Measurements from ENCODE around the gene PRR5L.

Gene PRR5L

GRCh38 chr11:36450110-36450572 lies 154.1 kb downstream of the PRR5L start:
- no peaks in the 10 kb centered on the region for H3K79me2 ChIP-seq (ENCODE audit: low read length)
- TF ChIP-seq EZH2phosphoT487 (IDR thresholded peaks at IDR 0.05; ENCODE audit: low read depth) = no peak
- no peak for TF ChIP-seq CTCF (IDR thresholded peaks at IDR 0.05; ENCODE audit: low read depth, low read length)
- peak overlapping the region; percentile 47; the same call in 1 of the 2 replicates for H2AFZ ChIP-seq (ENCODE audit: low read depth, low read length)
- no peaks in the 10 kb centered on the region for H3K36me3 ChIP-seq (replicated peaks; ENCODE audit: low read depth, low read length)
- H3K27me3 ChIP-seq (ENCODE audit: low read depth, low read length) = no peaks in the 10 kb centered on the region
- no peak overlapping the region; the same call in 1 of the 2 replicates for H3K9ac ChIP-seq (ENCODE audit: low read length)
- peaks cover 21% of the 10 kb centered on the region for H3K4me1 ChIP-seq (ENCODE audit: low read length)
- no peaks in the 10 kb centered on the region for H3K9me3 ChIP-seq (ENCODE audit: insufficient read depth, low read length)
- H3K27ac ChIP-seq (ENCODE audit: low read length) = no peak overlapping the region
- peak overlapping the region; percentile 53 for H3K4me3 ChIP-seq (ENCODE audit: low read length)
- peak overlapping the region; percentile 56 for H3K4me2 ChIP-seq (ENCODE audit: low read length)
- H4K20me1 ChIP-seq (ENCODE audit: insufficient read depth, low read length) = no peaks in the 10 kb centered on the region

- no peaks in the 10 kb centered on the region for H4K20me1 ChIP-seq (ENCODE audit: insufficient read depth, low read length)
- H3K79me2 ChIP-seq (ENCODE audit: low read length) = no peaks in the 10 kb centered on the region
- peaks cover 21% of the 10 kb centered on the region for H3K4me1 ChIP-seq (ENCODE audit: low read length)
- H3K27ac ChIP-seq (ENCODE audit: low read length) = no peak overlapping the region
- H3K9ac ChIP-seq (ENCODE audit: low read length) = no peak overlapping the region
- no peaks in the 10 kb centered on the region for H3K27me3 ChIP-seq (ENCODE audit: low read depth, low read length)
- no peaks in the 10 kb centered on the region for H3K9me3 ChIP-seq (ENCODE audit: insufficient read depth, low read length)
- TF ChIP-seq EZH2phosphoT487 (IDR thresholded peaks at IDR 0.05; ENCODE audit: low read depth) = no peak
- no peak for TF ChIP-seq CTCF (IDR thresholded peaks at IDR 0.05; ENCODE audit: low read depth, low read length)
- H3K4me3 ChIP-seq (ENCODE audit: low read length) = no peak overlapping the region
- H3K4me2 ChIP-seq (ENCODE audit: low read length) = no peak overlapping the region
- H3K36me3 ChIP-seq (replicated peaks; ENCODE audit: low read depth, low read length) = no peaks in the 10 kb centered on the region
- no peak overlapping the region for H2AFZ ChIP-seq (ENCODE audit: low read depth, low read length)
Measured at GRCh38 chr11:36451045-36451444, 155.0 kb downstream of the PRR5L start.

GRCh38 chr11:36451681-36452080 lies 155.6 kb downstream of the PRR5L start:
- no peak overlapping the region for H2AFZ ChIP-seq (ENCODE audit: low read depth, low read length)
- no peaks in the 10 kb centered on the region for H4K20me1 ChIP-seq (ENCODE audit: insufficient read depth, low read length)
- H3K9me3 ChIP-seq (ENCODE audit: insufficient read depth, low read length) = no peaks in the 10 kb centered on the region
- no peak overlapping the region for H3K4me3 ChIP-seq (ENCODE audit: low read length)
- H3K4me1 ChIP-seq (ENCODE audit: low read length) = peaks cover 21% of the 10 kb centered on the region
- H3K79me2 ChIP-seq (ENCODE audit: low read length) = no peaks in the 10 kb centered on the region
- TF ChIP-seq EZH2phosphoT487 (IDR thresholded peaks at IDR 0.05; ENCODE audit: low read depth) (no peak), CTCF (IDR thresholded peaks at IDR 0.05; ENCODE audit: low read depth, low read length) (no peak)
- H3K9ac ChIP-seq (ENCODE audit: low read length) = no peak overlapping the region
- no peaks in the 10 kb centered on the region for H3K27me3 ChIP-seq (ENCODE audit: low read depth, low read length)
- no peaks in the 10 kb centered on the region for H3K36me3 ChIP-seq (replicated peaks; ENCODE audit: low read depth, low read length)
- no peak overlapping the region for H3K27ac ChIP-seq (ENCODE audit: low read length)
- no peak overlapping the region for H3K4me2 ChIP-seq (ENCODE audit: low read length)

- Histone ChIP-seq H3K9ac (ENCODE audit: low read length) (no peak overlapping the region), H3K27me3 (ENCODE audit: low read depth, low read length) (no peaks in the 10 kb centered on the region), H3K36me3 (replicated peaks; ENCODE audit: low read depth, low read length) (no peaks in the 10 kb centered on the region), H3K79me2 (ENCODE audit: low read length) (no peaks in the 10 kb centered on the region), H3K9me3 (ENCODE audit: insufficient read depth, low read length) (no peaks in the 10 kb centered on the region), H3K27ac (ENCODE audit: low read length) (no peak overlapping the region), H3K4me1 (ENCODE audit: low read length) (peaks cover 21% of the 10 kb centered on the region), H2AFZ (ENCODE audit: low read depth, low read length) (no peak overlapping the region), H3K4me2 (ENCODE audit: low read length) (no peak overlapping the region), H4K20me1 (ENCODE audit: insufficient read depth, low read length) (no peaks in the 10 kb centered on the region), H3K4me3 (ENCODE audit: low read length) (no peak overlapping the region)
- TF ChIP-seq EZH2phosphoT487 (IDR thresholded peaks at IDR 0.05; ENCODE audit: low read depth) = no peak
- TF ChIP-seq CTCF (IDR thresholded peaks at IDR 0.05; ENCODE audit: low read depth, low read length) = no peak
Measured at GRCh38 chr11:36452236-36452940, 156.3 kb downstream of the PRR5L start.
